Hepatic stellate cell (primary cell): ENCODE data around the gene ZNF500.
"Not testable (repeated sequence)": the region's sequence is repeated elsewhere in the genome, so short reads cannot be mapped to it uniquely, and the experiment has no call there.

Experiments used
- DNase-seq: peaks from one replicate; pipeline ENCODE4 v3.0.0; 2011; ENCODE audit warnings: low spot score

ZNF500 gene

DNA sequence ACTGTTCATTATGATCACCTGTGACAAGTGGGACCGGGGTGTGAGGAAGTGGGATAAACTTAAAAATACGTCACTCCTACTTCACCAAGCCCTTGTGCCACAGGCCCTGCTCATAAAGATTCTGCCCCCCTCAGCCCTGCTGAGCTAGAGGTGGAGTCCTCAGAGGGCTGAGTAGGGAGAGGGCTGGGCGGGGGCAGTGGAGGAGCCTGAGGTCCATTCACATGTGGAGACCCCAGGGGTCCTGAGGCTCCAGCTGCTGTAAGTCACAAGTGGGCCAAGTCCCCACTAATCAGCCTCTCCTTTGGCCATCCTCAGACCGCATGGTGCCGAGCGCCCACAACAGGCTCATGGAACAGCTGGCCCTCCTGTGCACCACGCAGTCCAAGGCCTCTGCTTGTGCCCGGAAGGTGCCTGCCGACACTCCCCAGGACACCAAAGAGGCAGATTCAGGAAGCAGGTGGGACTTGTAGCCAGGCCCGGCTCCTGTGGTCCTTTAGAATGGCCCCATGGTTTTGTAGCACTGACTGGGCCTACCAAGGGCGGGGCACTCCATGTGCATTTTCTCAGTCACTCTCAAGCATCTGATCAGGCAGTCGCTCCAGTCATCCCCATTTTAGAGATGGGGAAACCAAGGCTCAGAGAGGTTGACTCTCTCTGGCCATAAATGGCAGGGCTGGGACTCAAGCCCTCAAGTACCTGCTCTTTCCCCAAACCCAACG lies 22.2 kb downstream of the ZNF500 start:
- DNase-seq = no peak

DNA sequence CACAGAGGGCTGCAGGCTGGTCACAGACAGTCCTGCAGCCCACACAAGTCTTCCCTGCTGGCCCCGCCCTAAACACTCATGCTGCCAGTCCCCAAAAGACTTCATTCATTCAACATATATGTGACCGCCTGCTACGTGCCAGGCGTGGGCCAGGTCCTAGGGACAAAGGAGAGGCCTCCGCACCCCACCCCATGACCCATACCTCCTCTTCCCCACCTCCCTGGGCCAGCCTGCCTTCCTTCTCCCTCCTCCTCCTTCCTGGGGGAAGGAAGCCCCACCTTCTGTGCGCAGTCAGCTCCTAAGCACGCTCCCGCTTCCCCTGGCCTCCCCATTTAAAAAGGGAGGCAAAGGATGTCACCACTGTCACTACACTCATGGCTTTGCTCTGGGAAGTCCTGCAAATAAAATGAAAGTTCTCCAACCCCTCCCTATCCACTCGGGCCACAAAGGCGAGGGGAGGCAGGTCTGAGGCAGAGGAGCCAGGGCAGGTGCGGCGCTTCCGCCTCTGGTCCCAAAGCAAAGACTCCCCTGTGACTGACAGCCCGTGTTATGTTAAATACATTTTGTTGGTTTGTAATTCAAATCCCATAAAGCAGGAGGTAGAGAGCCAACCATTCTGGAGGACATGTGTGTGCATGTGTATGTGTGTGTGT lies 23.6 kb downstream of the ZNF500 start:
- DNase-seq = no peak

DNA sequence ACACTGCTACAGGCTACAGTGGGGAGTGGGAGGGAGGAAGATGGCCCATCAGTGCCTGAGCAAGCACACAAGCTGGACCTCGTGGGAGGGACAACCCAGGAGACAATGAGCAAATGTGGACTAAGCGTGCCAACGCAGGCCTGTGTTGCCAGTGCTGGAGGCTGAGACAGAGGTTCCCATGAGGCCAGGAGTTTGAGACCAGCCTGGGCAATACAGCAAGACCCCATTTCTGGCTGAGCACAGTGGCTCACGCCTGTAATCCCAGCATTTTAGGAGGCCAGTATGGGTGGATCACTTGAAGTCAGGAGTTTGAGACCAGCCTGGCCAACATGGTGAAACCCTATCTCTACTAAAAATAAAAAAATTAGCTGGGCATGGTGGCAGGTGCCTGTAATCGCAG lies 28.6 kb downstream of the ZNF500 start:
- not testable (repeated sequence) for DNase-seq

DNA sequence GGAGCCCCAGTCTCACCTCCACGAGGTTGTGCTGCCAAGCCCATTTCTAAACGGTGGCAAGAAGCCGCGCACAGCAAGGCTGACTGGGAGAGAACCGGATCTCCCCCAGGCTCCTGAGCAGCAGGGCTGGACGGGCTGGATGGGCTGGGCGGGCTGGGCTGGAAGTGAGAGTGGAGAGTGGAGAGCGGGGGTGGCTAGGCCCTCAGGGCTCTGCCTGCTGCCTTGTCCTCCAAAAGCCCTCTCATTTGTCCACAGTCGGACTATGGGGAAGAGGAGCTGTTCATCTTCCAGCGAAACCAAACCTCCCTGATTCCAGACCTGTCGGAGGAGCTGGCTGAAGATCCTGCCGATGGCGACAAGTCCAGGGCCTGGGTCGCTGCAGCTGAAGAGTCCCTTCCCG lies 29.4 kb downstream of the ZNF500 start:
- DNase-seq = no peak

DNA sequence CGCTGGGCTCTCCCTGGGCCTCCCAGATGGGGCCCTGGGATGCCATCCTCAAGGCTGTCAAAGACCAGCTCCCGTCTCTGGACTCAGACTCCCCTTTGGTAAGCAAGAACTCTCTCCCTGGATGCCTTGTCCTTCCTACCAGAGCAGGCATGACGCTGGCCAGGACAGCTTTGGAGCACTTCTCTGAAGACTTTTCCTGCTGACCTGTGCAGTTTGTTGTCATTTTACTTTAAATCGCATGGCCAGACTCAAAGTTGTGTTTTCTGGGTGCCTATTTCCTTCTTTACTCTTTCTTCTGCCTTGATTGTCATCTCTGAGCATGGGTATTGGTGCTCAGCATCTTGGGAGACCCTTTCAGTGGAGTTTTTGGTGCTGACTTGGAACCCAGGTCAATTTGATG lies 30.4 kb downstream of the ZNF500 start:
- no peak for DNase-seq

DNA sequence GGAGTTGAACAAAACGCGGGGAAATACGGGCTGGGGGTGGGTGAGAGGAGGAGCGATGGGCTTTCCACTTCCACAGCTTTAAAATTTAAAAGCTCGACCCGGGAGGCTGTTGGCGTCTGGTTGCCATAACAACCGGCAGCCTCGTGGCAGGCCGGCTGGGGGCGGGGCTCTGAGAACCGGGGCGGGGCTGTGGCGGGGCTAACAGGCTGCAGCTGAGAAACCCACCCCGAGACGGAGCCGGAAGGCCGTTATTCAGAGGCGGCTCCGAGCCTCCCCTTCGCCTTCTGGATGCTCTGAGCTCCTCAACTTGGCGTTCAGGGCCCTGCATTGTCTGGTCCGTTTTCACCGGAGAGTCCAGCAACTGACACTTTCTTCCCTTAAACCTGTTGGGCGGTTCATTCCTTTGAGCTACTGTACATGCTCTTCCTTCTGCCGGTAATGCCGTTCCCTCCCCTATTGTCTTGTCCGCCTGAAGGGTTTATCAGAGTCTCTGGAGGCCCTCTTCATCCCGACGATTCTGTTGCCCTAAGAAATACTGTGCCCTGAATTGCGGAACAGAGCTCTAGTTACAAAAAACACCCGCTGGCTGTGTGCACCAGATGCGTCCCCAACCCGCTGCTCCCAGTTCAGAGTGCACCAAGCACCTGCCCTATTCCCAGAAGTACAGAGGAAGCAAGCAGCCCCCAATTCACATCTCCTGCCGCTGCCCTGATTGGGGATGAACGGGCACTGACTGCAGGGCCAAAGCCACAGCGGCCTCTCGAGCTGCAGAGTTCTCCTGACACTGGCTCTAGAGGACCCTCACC lies 32.0 kb downstream of the ZNF500 start:
- DNase-seq = peak; percentile 93

DNA sequence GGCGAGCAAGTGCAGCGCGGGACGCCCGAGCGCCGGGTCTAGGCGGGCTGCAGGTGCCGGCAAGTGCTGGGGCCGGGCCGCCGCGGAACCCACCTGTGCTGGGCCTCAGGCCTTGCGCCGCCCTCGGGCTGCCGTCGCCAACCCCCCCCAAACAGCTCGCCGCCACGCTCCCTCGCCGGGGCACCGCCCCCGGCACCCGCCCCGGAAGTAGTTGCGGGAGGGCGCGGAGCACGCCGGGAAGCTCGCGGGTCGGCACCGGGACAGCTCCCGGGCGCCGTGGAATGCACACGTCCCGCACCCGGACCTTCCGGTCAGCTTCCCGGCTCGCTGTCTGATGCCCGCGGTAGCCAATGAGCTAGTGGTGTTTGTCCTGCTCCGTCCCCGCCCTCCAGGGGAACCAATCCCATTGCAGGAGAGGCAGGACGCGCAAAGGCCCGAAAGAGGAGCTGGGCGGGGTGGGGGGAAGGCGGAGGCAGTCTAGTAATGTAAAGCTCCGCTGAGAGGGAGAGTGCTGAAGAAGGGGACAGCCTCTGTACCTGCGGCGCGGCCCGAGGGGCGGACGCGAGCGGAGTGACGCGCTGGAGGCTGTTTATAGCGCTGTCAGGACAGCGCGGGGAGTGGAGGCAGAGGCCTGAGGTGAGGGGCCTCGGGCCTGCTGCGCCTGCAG lies 32.8 kb downstream of the ZNF500 start, which contains the start of the genes ANKS3 and DNAAF8:
TSS of gene ANKS3 (minus strand) at position 209 of the 667 bp plus-strand sequence. CDS start 4,122 bp downstream, outside the sequence.
TSS of gene DNAAF8 (plus strand) at position 475 of the 667 bp plus-strand sequence. CDS start 1,978 bp downstream, outside the sequence.
- peak; percentile 100 for DNase-seq

DNA sequence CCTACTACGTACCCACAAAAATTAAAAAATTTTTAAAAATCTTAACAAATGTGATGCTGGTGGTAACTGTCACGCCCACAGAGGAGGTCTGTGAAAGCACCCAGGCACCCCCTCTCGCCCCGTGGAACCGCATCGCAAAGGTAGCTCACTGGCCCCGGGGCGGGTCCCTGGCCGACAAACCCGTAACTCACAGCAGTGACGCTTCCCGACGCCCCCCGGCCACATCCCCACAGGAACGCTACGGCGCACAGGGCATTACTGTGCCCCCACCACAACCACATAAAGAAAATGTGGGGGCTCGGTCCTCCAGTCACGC lies 33.3 kb downstream of the ZNF500 start:
- DNase-seq = peak; percentile 22

DNA sequence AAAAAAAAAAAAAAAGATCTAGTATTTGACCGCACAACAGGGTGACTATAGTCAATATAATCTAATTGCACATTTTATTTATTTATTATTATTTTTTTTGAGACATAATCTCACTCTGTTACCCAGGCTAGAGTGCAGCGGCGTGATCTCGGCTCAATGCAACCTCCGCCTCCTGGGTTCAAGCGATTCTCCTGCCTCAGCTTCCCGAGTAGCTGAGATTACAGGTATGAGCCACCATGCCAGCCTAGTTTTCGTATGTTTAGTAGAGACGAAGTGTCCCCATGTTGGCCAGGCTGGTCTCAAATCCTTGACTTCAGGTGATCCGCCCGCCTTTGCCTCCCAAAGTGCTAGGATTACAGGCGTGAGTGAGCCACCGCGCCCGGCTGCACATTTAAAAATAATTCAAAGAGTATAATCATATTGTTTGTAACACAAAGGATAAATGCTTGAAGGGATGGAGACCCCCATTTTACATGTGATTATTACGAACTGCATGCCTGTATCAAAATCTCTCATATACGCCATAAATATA lies 33.7 kb downstream of the ZNF500 start:
- no peak for DNase-seq

DNA sequence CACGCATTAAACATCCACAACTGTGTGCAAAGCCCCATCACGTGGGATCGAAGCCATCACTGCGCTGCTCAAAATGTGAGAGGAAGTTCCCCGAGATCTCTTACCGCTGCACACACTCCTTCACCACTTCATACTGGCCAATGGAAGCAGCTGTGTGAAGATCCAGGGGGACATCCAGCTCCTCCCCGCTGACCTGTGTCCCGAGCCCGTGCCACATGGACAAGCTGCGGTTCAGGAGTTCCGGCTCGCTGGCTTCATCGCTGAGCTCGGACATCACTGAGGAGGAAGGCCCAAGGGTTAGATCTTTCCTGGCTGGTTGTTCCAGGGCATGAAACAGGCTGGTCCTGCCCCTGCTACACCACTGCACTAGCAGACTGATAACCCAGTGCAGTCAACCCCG lies 37.1 kb downstream of the ZNF500 start:
- no peak for DNase-seq

DNA sequence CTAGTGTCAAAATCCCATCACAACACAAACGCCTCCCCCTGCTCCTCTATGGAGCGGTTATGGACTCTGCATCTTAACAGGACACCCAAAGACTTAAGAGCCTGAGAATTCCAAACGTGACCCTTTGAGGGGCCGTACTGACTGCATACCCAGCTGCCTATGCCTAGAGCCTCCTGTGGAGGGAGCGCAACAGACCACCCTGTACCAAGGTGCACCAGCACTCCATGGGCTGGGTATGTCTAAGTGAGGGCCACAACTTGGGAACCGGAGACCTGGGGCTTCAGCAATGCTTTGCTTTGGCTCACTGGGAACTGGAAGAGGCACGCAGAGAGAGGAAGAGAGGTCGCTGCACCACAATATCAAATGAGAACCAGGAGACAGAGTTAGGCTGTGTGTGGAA lies 38.3 kb downstream of the ZNF500 start:
- no peak for DNase-seq

DNA sequence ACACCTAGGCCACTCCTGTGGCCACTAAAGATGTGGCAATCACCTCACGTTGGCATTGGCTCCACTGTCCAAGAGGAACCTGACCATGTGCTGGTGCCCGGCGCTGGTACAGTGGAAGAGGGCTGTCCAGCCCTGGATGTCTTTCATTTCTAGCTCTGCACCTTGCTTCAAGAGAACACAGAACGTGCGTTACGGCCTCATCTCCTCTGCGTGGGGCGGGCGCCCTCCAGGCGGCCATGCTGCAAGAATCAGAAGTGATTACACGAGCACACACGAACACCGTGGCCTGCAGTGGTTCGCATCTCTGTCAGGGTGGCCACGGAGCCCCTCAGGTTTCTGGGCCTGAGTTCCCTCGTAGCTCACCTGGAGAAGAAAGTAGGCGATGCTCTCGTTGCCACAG lies 40.3 kb downstream of the ZNF500 start:
- DNase-seq = no peak

DNA sequence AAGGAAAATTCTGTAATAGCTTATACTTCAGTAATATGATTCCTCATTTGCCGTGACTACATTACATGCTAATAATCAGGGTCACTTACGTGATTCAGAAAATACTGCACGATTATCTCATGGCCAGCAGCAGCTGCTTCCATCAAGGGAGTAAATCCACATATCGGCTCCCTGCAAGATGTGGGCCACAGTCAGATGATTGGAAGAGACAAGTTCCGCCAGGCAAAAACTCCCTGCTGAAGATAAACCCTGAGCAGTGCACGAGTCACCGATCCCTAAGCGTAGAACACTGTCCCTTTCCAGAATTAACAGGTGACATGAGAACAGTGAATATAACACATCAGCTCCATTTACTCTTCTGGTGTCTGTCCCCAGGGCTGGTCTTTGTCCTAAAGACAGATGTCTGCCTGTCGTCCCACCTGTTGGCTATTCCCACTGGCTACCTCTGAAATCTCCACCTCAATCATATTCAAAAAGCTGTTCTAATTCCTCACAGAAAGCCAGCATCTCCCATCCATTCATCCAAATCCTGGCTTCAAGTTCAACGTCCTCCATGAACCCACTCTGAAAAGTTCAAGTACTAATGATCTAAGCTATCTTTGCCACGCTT lies 42.2 kb downstream of the ZNF500 start:
- no peak for DNase-seq

DNA sequence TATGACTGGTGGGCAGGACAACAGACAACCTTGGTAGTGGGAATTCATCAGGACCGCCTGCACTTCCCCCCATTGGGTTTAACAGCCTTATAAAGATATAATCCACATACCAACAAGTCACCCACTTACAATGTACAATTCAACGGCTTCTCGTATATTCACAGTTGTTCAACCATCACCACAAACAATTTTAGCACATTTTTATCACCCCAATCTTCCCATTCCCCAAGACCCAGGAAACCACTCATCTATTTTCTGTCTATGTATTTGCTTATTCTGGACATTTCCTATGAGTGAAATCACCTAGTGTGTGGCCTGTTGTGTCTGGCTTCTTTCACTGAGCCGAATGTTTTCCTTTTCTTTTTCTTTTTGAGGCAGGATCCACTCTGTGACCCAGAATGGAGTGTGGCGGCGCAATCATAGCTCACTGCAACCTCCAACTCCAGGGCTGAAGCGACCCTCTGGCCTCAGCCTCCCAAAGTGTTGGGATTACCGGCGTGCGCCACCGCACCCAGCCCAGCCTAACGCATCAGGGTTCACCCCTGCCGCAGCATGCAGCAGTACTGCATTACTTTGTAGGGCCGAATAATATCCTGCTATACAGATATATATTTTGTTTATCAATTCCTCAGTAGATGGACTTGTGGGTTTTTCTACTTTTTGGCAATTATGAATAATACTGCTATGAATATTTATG lies 43.7 kb downstream of the ZNF500 start:
- no peak for DNase-seq

DNA sequence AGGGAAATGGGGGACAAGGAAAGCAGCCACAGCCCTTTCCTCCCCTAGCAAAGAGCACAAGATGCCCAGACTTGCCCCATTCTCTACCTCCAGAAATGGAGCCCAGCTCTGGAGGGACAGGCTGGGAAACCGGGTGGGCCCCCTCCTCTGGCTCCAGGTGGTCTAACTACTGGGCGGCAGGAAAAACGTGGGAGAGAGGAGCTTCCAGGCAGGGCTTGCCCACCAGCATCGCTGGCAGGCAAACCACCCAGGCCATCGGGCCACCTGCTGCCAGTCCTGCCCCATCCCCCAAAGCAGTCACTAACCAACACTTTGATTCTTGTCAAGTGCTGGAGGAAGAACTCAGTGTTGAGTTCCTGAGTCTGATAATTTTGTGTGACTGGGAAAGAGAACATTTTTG lies 48.5 kb downstream of the ZNF500 start:
- no peak for DNase-seq

DNA sequence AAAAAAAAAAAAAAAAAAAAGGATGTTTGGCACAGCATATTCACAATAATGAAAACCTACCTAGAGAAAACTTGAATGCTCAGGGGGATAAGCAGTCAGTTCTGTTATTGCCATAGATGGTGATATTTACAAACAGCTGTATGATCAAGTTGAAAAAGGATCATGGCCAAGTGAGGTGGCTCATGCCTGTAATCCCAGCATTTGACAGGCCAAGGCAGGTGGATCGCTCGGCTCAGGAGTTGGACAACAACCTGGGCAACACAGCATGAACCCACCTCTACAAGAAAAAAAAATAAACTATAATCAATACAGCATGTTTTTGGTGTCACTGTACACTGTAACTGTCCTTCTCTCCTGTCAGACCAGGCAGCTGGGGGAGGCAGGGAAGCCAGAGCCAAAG lies 52.0 kb downstream of the ZNF500 start:
- no peak for DNase-seq

DNA sequence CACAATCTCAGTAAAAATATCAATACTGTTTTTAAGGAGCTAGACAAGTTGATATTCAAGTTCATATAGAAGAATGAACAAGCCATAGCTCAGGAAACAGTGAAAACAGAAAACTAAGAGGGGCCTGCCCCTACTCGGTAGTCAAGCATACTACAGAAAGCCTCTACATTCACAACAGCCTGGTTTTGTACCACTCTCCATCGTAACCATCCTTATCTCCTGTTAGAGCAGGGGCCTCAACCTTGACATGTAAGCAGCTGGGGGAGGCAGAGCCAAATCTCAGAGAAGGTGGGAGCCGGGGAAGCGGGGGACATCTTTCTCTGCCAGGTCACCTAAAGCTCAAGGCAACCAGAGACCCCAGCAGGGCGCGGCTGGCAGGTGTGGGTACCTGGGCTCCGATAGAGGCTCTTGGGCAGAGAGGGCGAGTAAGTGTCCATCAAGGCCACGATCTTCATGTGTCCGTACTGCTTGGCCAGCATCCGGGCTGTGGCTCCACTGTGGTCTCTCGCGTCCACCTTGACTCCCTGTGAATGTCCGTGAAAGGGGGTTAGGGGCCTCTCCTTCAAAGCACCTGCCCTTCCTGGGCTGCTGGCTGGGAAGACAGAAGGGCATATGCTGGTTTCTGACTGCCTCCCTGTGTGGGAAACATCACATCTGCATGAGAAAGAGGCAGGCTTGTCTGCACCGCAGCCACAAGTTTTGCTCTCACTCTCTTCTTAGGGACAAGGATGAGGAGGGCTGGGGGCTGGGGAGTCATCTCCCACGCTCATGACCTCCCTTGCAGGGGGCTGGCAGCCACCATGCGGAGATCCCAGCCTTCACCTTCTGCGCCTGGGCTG lies 53.1 kb downstream of the ZNF500 start:
- no peak for DNase-seq

DNA sequence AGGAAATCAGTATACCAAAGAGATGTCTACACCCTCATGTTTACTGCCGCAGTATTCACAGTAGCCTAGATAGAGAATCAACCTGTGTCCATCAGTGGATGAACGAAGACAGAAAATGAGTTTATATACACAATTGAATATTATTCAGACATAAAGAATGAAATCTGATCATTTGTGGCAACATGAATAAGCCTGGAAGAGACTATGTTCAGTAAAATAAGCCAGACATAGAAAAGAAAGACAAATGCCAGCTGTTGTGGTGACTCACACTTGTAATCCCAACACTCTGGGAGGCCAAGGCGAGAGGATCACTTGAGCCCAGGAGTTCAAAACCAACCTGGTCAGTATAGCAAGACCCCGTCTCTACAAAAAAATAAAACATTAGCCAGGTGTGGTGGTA lies 57.5 kb downstream of the ZNF500 start:
- DNase-seq = no peak

DNA sequence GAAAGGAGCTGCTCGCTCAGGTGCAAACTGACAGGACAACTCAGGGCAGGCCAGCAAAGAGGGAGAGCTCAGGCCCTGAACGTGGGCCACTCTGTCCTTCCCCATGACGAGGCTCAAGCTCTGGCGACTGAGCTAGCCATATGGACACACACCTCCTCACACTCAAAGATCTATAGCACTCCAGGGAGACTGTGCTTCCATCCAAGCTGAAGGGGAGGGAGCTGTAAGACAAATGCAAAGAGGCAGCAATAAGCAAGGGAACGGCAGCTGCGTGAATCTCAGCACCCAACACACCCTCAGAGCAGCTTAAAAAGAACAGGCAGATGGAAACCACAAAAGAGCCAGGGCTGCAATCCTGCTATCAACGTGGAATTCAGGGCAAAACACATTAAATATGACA lies 60.1 kb downstream of the ZNF500 start:
- DNase-seq = no peak

DNA sequence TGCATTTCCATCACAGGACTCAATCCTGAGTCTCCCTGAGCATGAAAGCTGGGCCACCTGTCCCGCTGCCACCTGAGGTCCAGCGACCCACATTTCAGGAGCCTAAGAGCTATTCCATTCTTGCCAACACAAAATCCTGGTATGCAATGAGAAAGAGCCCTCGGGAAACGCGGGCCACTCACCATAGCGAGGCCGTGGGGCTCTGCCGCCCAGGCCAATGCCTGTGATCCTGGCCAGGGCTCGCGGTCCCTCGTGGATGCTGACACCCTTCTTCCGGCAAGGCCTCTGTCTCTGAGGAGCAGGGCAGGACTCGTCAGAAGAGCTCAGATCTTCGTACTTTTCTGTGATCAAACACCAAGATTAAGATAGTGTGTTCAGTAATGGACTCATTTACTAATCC lies 62.0 kb downstream of the ZNF500 start:
- DNase-seq = no peak
